Hepatocyte (in vitro differentiated cells): ENCODE data around the gene KRT38.

Experiments used
- CTCF ChIP-seq: fragments of 200-600 bp; sonication (generic); IDR thresholded peaks from 2 replicates; pipeline ENCODE4 v1.5.1; 2016; ENCODE audit warnings: antibody characterized with exemption, mild to moderate bottlenecking; ENCODE audit not compliant: poor library complexity
- EZH2 ChIP-seq: fragments of 200-600 bp; sonication (generic); IDR thresholded peaks from 2 replicates; pipeline ENCODE4 v1.6.1; 2016; ENCODE audit warnings: antibody characterized with exemption, mild to moderate bottlenecking, borderline replicate concordance
- EZH2phosphoT487 ChIP-seq: fragments of 200-600 bp; sonication (generic); IDR thresholded peaks from one replicate; pipeline ENCODE4 v1.6.1; 2018; ENCODE audit warnings: antibody characterized with exemption, mild to moderate bottlenecking, low read depth, moderate library complexity; ENCODE audit not compliant: unreplicated experiment, severe bottlenecking

DNA sequence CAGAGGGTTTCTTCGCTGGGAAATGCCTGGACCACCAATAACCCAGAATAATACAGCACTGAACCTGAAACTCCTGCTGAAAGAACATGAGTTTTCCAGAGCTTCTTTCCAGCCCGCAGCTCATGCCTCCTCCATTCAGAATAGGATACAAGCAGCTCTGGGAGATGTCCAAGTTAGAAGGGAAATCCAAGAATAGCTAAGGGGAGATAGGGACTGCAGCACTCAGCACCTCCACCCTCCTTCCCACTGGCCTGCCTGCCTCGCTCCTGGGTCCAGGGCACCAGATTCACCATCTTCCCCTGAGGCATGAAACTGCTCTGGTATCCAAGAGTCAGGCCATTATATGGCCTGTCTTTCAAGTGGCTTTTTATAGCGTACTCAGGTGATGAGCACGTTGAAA is 47.5 kb downstream of the KRT38 start:
- TF ChIP-seq CTCF (no peak), EZH2phosphoT487 (no peak), EZH2 (no peak)
